ENCODE data around the gene DOK6. TPM values are rescaled to one million over a fixed set of nuclear protein-coding genes. Genes with fewer than 3 reads are reported as not detected.
"Not testable (repeated sequence)": the region's sequence is repeated elsewhere in the genome, so short reads cannot be mapped to it uniquely, and the experiment has no call there.

DOK6 gene
- total and polyA plus RNA-seq, 2 of the 13 experiments (the other 11 are each of a cell fraction or from before 2014, with no cell fraction given): 17.0 to 17.2 TPM

GRCh38 chr18:69659142-69659651 is 258.5 kb downstream of the DOK6 start (continued):
- TF ChIP-seq SKIL (CRISPR knock-in tag; IDR thresholded peaks at IDR 0.05; ENCODE audit: borderline replicate concordance): no peak

- H3K79me2 ChIP-seq (ENCODE audit: insufficient read depth, low read length); in situ Hi-C loops (cut with HindIII; ENCODE audit: extremely low pct_ligation_motif_present, low pct_unique_long_range_greater_than_20kb); DNase-seq (ENCODE audit: low spot score); H4K20me1 ChIP-seq (ENCODE audit: insufficient read depth, low read length); CTCF ChIA-PET (ENCODE audit: low intra/inter-chr PET ratio, low total read pairs); BruUV-seq (replicated peaks); FAIRE-seq; H2AFZ ChIP-seq (ENCODE audit: low read length); H3K4me3 ChIP-seq (replicated peaks in 1 of 3; ENCODE audit: insufficient read depth in 1 of 3, low read depth in 2 of 3, low read length in 3 of 3); H3K9ac ChIP-seq (ENCODE audit: insufficient read depth, low read depth, low read length); H3K4me2 ChIP-seq (ENCODE audit: low read depth, low read length); H3K9me3 ChIP-seq (ENCODE audit: low read length); intact Hi-C loops (cut with micrococcal nuclease; ENCODE audit: unreplicated experiment); H3K27ac ChIP-seq (ENCODE audit: extremely low read length, insufficient read depth, low read length); ATAC-seq; H3K27me3 ChIP-seq (ENCODE audit: control insufficient read depth in 1 of 2, insufficient read depth in 2 of 2, low read length in 2 of 2); H3K36me3 ChIP-seq (replicated peaks in 1 of 2; ENCODE audit: control insufficient read depth in 1 of 2, insufficient read depth in 2 of 2, low read length in 2 of 2): not testable (repeated sequence)
- H3K4me1 ChIP-seq (ENCODE audit: insufficient read depth, low read length): peaks cover 46% of the 10 kb centered on the region
- POLR2A ChIA-PET: interaction anchor here (0.8 kb wide), 1 partner anchor 91 kb away, joined by 3 read pairs; no protein-coding TSS in a partner anchor
- 74% methylated on average over 5 of the region's 5 CpGs for WGBS (ENCODE audit: low lambda C conversion rate)
Measured at GRCh38 chr18:69662090-69662489, 261.4 kb downstream of the DOK6 start.

GRCh38 chr18:69664399-69664798 is 263.7 kb downstream of the DOK6 start:
- no TSS peak for BruUV-seq (replicated peaks)
- no peak for ATAC-seq
- Histone ChIP-seq H3K9ac (ENCODE audit: insufficient read depth, low read depth, low read length) (no peak overlapping the region), H3K4me3 (replicated peaks in 1 of 3; ENCODE audit: insufficient read depth in 1 of 3, low read depth in 2 of 3, low read length in 3 of 3) (no peak overlapping the region), H3K27ac (ENCODE audit: extremely low read length, insufficient read depth, low read length) (no peak overlapping the region), H3K9me3 (ENCODE audit: low read length) (no peaks in the 10 kb centered on the region), H4K20me1 (ENCODE audit: insufficient read depth, low read length) (no peaks in the 10 kb centered on the region), H2AFZ (ENCODE audit: low read length) (no peak overlapping the region), H3K4me1 (ENCODE audit: insufficient read depth, low read length) (peaks cover 23% of the 10 kb centered on the region), H3K27me3 (ENCODE audit: control insufficient read depth in 1 of 2, insufficient read depth in 2 of 2, low read length in 2 of 2) (no peaks in the 10 kb centered on the region), H3K36me3 (replicated peaks in 1 of 2; ENCODE audit: control insufficient read depth in 1 of 2, insufficient read depth in 2 of 2, low read length in 2 of 2) (no peaks in the 10 kb centered on the region), H3K4me2 (ENCODE audit: low read depth, low read length) (no peak overlapping the region), H3K79me2 (ENCODE audit: insufficient read depth, low read length) (no peaks in the 10 kb centered on the region)
- ChIA-PET CTCF (ENCODE audit: low intra/inter-chr PET ratio, low total read pairs) (no interaction called here), POLR2A (no interaction called here)
- in situ Hi-C loops (cut with HindIII; ENCODE audit: extremely low pct_ligation_motif_present, low pct_unique_long_range_greater_than_20kb) (no loop called here), intact Hi-C loops (cut with micrococcal nuclease; ENCODE audit: unreplicated experiment) (no loop called here)
- WGBS (ENCODE audit: low lambda C conversion rate): 75% methylated on average over 3 of the region's 3 CpGs
- no peak for FAIRE-seq
- no peak for TF ChIP-seq ZNF317 (CRISPR knock-in tag; IDR thresholded peaks at IDR 0.05)
- TF ChIP-seq TRIM22 (IDR thresholded peaks at IDR 0.05): no peak
- no peak for TF ChIP-seq JUND (CRISPR knock-in tag; IDR thresholded peaks at IDR 0.05)
- TF ChIP-seq ZNF790 (CRISPR knock-in tag; IDR thresholded peaks at IDR 0.05; ENCODE audit: borderline replicate concordance): no peak
- TF ChIP-seq ZNF253 (CRISPR knock-in tag; IDR thresholded peaks at IDR 0.05; ENCODE audit: borderline replicate concordance): no peak
- TF ChIP-seq SRSF9 (IDR thresholded peaks at IDR 0.05; ENCODE audit: borderline replicate concordance, insufficient read depth, low read depth, low read length, poor library complexity, severe bottlenecking): no peak
- no peak for TF ChIP-seq ZNF3 (CRISPR knock-in tag; IDR thresholded peaks at IDR 0.05)
- TF ChIP-seq RBAK (CRISPR knock-in tag; IDR thresholded peaks at IDR 0.05): no peak
- TF ChIP-seq CBFB (CRISPR knock-in tag; IDR thresholded peaks at IDR 0.05): no peak
- TF ChIP-seq ZNF607 (CRISPR knock-in tag; IDR thresholded peaks at IDR 0.05; ENCODE audit: borderline replicate concordance): no peak
- no peak for DNase-seq (ENCODE audit: low spot score)
